NCI-H2171 (cell line): ENCODE measurements around the gene ZFPL1.
A peak's percentile ranks its signal among the peaks of the same experiment; 100 is the strongest.

Experiments
- DNase-seq: peaks from one replicate; lab custom pipeline; 2025; lab: John Stamatoyannopoulos, UW

Gene ZFPL1

GRCh38 chr11:65130631-65131416 is 46.8 kb downstream of the ZFPL1 start:
- DNase-seq: no peak

GRCh38 chr11:65131417-65131776 is 47.4 kb downstream of the ZFPL1 start:
- DNase-seq: no peak

GRCh38 chr11:65131895-65132237 is 47.8 kb downstream of the ZFPL1 start:
- DNase-seq: no peak

GRCh38 chr11:65132238-65132987 is 48.4 kb downstream of the ZFPL1 start:
- DNase-seq: no peak

- no peak for DNase-seq
These were observed 49.1 kb downstream of the ZFPL1 start for GRCh38 chr11:65132988-65133700.

- no peak for DNase-seq
These were observed 49.7 kb downstream of the ZFPL1 start for GRCh38 chr11:65133724-65134123.

- peak; percentile 86 for DNase-seq
These were observed 50.4 kb downstream of the ZFPL1 start, which contains the start of gene SYVN1 for GRCh38 chr11:65134240-65134951. SYVN1 (minus strand) TSS chr11:65134519; CDS start chr11:65133601, 918 bp downstream.

- peak; percentile 93 for DNase-seq
These were observed 51.1 kb downstream of the ZFPL1 start for GRCh38 chr11:65134952-65135632.

- no peak for DNase-seq
These were observed 51.7 kb downstream of the ZFPL1 start for GRCh38 chr11:65135633-65136145.

GRCh38 chr11:65136515-65137096 is 52.6 kb downstream of the ZFPL1 start:
- no peak for DNase-seq
